Endothelial cell of umbilical vein (primary cell): ENCODE measurements around the gene DPH7. TPM values are rescaled to one million over a fixed set of nuclear protein-coding genes. Genes with fewer than 3 reads are reported as not detected.

Experiments used
- BruUV-seq: library from RNA; stranded (reverse); fragments of 400-500 nt; replicated peaks from 2 replicates; lab custom pipeline; 2021; lab: Mats Ljungman, UMichigan
- CTCF ChIA-PET: fragments of 300-600, 350-600 bp; sonication (Branson Sonifier 250); formaldehyde crosslinking; loops from one replicate; lab custom pipeline; 2021; ENCODE audit warnings: antibody characterized with exemption, inconsistent platforms; lab: Charles Lee
- POLR2A ChIA-PET: fragments of 300-600, 350-600 bp; sonication (Branson Sonifier 250); formaldehyde crosslinking; loops from one replicate; lab custom pipeline; 2021; ENCODE audit warnings: antibody characterized with exemption, inconsistent platforms; lab: Charles Lee
- DNase-seq: peaks from one replicate; pipeline ENCODE4 v3.0.0-alpha.2; 2011; ENCODE audit warnings: low read depth, low spot score
- FAIRE-seq: peaks from 2 replicates; lab custom pipeline; 2011; peaks lifted over from hg19 to GRCh38; lab: Jason Lieb, UNC
- H2AFZ ChIP-seq: 2 replicates; pipeline ENCODE4 v1.6.0; 2012; ENCODE audit warnings: low read depth, low read length, control low read depth, inconsistent platforms
- H3K27ac ChIP-seq: 2 replicates; pipeline ENCODE4 v1.5.1; 2011; ENCODE audit warnings: low read depth, mild to moderate bottlenecking, control low read depth, low read length, moderate library complexity; ENCODE audit not compliant: insufficient read depth
- H3K27me3 ChIP-seq, 2 experiments: 2 replicates each; pipeline versions ENCODE4 v1.6.0 to v1.6.1; 2011; ENCODE audit warnings: low read length in 2 of 2, mixed read lengths in 1 of 2; ENCODE audit not compliant: control insufficient read depth in 2 of 2, insufficient read depth in 2 of 2
- H3K36me3 ChIP-seq, 2 experiments: 2 replicates in 1 of 2; 3 replicates in 1 of 2; pipeline ENCODE4 v1.5.1; 2011; ENCODE audit warnings: low read length in 2 of 2, mild to moderate bottlenecking in 1 of 2, moderate library complexity in 1 of 2; ENCODE audit not compliant: control insufficient read depth in 2 of 2, insufficient read depth in 2 of 2; ENCODE audit errors: extremely low read depth in 1 of 2
- H3K4me1 ChIP-seq: 3 replicates; pipeline ENCODE4 v1.5.1; 2011; ENCODE audit warnings: mild to moderate bottlenecking, low read length; ENCODE audit not compliant: control insufficient read depth, insufficient read depth; ENCODE audit errors: extremely low read depth
- H3K4me2 ChIP-seq: 2 replicates; pipeline ENCODE4 v1.6.1; 2011; ENCODE audit warnings: low read length, control low read depth, mixed read lengths; ENCODE audit not compliant: insufficient read depth
- H3K4me3 ChIP-seq, 3 experiments: fragments of 200-600 bp in 1 of 3; sonication (generic), shearing (Covaris generic) in 1 of 3; replicated peaks in 1 of 3; 2 replicates each; pipeline ENCODE4 v1.5.1; 2011 to 2016; ENCODE audit warnings: control low read depth in 3 of 3, low read length in 3 of 3, mild to moderate bottlenecking in 2 of 3, inconsistent platforms in 1 of 3, low read depth in 1 of 3, moderate library complexity in 1 of 3; ENCODE audit not compliant: insufficient read depth in 1 of 3
- H3K79me2 ChIP-seq: 2 replicates; pipeline ENCODE4 v1.6.0; 2012; ENCODE audit warnings: low read length, inconsistent platforms; ENCODE audit not compliant: control insufficient read depth, insufficient read depth
- H3K9ac ChIP-seq: replicated peaks from 2 replicates; pipeline ENCODE3; 2011; ENCODE audit warnings: low read length, control low read depth; ENCODE audit not compliant: insufficient read depth; ENCODE audit errors: extremely low read depth
- H3K9me1 ChIP-seq: replicated peaks from 3 replicates; pipeline ENCODE4 v1.6.0; 2011; ENCODE audit warnings: mild to moderate bottlenecking, low read length; ENCODE audit not compliant: control insufficient read depth, insufficient read depth; ENCODE audit errors: extremely low read depth
- H3K9me3 ChIP-seq: replicated peaks from 2 replicates; pipeline ENCODE4 v1.5.1; 2012; ENCODE audit warnings: low read length, inconsistent platforms; ENCODE audit not compliant: control insufficient read depth, insufficient read depth
- H4K20me1 ChIP-seq: replicated peaks from 2 replicates; pipeline ENCODE3; 2011; ENCODE audit warnings: mild to moderate bottlenecking, low read length; ENCODE audit not compliant: control insufficient read depth, insufficient read depth; ENCODE audit errors: extremely low read depth
- JUN ChIP-seq: IDR thresholded peaks from 2 replicates; pipeline ENCODE4 v1.6.1; 2011; ENCODE audit warnings: borderline replicate concordance, low read depth; ENCODE audit not compliant: insufficient read length, insufficient read depth
- MYC ChIP-seq: IDR thresholded peaks from one replicate; pipeline ENCODE4 v1.6.1; 2011; ENCODE audit warnings: mild to moderate bottlenecking, low read depth, low read length
- POLR2AphosphoS5 ChIP-seq: IDR thresholded peaks from 2 replicates; pipeline ENCODE4 v1.6.1; 2012; ENCODE audit warnings: low read depth, mild to moderate bottlenecking, control low read depth, low read length, moderate library complexity; ENCODE audit not compliant: insufficient read depth
- dilution Hi-C: fragments of 300-500 bp; cut with MboI; formaldehyde crosslinking; loops from one replicate; pipeline ENCODE4 v1.15.0; 2019; ENCODE audit warnings: low sequenced_read_pairs; ENCODE audit not compliant: extremely low pct_ligation_motif_present
- intact Hi-C: fragments of 100-400 bp; cut with micrococcal nuclease; formaldehyde crosslinking; loops from one replicate; pipeline ENCODE4 v1.10.0; 2022
- polyA plus RNA-seq, 4 experiments: library from polyadenylated mRNA; depleted of rRNA in 3 of 4; stranded (reverse) in 3 of 4; unstranded in 1 of 4; fragments of >200 nt; gene quantifications; 2 replicates each; pipeline versions ENCODE4 v1.2.1 to v1.2.3, GENCODE V29; 2011 to 2012; ENCODE audit warnings: missing spikeins in 1 of 4
- total RNA-seq: library from RNA; stranded (reverse); gene quantifications from 2 replicates; pipeline ENCODE4 v1.2.3, GENCODE V29; 2021
- TF ChIP-seq, protein P1 (sequence below), 2 donors: IDR thresholded peaks; 1 replicate in 1 of 2; 2 replicates in 1 of 2; pipeline ENCODE4 v1.5.1; 2011; ENCODE audit warnings: low read length in 2 of 2, mild to moderate bottlenecking in 2 of 2, moderate library complexity in 2 of 2, control low read depth in 1 of 2, inconsistent platforms in 1 of 2, low read depth in 1 of 2; ENCODE audit not compliant: insufficient read depth in 1 of 2; ENCODE audit errors: extremely low read depth in 1 of 2
- TF ChIP-seq, protein P2 (sequence below): IDR thresholded peaks from 2 replicates; pipeline ENCODE4 v1.6.1; 2011; ENCODE audit not compliant: insufficient read depth, insufficient read length

Gene DPH7
- total and polyA plus RNA-seq, 2 donors (not counting 3 experiments of a cell fraction or from before 2014, with no cell fraction given) = 41.8 to 43.2 TPM

DNA sequence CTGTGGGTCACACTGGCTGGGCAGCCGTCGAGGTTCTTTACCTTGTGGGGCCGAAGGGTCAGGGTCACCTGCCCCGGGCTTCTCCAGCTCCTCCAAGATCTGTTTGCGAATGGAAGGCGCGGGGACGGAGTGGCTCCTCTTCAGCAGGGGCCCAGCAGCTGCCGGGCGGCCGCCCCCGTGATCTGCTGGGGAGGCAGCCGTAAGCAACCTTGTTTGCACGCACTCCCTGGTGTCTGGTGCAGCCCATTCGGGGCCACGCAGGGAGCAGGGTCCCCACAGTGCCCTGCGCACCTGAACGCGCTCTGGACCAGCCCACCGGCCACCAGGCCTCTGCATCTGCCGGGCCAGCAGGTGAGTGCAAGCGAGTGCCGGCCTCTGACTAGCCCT is 63.4 kb downstream of the DPH7 start:
- Histone ChIP-seq H3K27me3 (no peaks in the 10 kb centered on the region), H3K4me1 (no peaks in the 10 kb centered on the region), H3K27ac (no peak overlapping the region), H3K4me3 (no peak overlapping the region), H4K20me1 (no peaks in the 10 kb centered on the region), H3K36me3 (no peaks in the 10 kb centered on the region), H3K4me2 (no peak overlapping the region), H2AFZ (no peak overlapping the region), H3K9me3 (no peaks in the 10 kb centered on the region), H3K79me2 (no peaks in the 10 kb centered on the region), H3K9me1 (no peaks in the 10 kb centered on the region), H3K9ac (no peak overlapping the region)
- POLR2A ChIA-PET = no interaction called here
- BruUV-seq = no TSS peak
- dilution Hi-C loops = no loop called here
- CTCF ChIA-PET = no interaction called here
- TF ChIP-seq, protein P1, sequence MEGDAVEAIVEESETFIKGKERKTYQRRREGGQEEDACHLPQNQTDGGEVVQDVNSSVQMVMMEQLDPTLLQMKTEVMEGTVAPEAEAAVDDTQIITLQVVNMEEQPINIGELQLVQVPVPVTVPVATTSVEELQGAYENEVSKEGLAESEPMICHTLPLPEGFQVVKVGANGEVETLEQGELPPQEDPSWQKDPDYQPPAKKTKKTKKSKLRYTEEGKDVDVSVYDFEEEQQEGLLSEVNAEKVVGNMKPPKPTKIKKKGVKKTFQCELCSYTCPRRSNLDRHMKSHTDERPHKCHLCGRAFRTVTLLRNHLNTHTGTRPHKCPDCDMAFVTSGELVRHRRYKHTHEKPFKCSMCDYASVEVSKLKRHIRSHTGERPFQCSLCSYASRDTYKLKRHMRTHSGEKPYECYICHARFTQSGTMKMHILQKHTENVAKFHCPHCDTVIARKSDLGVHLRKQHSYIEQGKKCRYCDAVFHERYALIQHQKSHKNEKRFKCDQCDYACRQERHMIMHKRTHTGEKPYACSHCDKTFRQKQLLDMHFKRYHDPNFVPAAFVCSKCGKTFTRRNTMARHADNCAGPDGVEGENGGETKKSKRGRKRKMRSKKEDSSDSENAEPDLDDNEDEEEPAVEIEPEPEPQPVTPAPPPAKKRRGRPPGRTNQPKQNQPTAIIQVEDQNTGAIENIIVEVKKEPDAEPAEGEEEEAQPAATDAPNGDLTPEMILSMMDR (IDR thresholded peaks at IDR 0.05; ENCODE audit: extremely low read depth in 1 of 2, insufficient read depth in 1 of 2, low read depth in 1 of 2, low read length in 2 of 2) = no peak
- no peak for TF ChIP-seq JUN
- TF ChIP-seq, protein P2, sequence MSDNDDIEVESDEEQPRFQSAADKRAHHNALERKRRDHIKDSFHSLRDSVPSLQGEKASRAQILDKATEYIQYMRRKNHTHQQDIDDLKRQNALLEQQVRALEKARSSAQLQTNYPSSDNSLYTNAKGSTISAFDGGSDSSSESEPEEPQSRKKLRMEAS = no peak
- no peak for TF ChIP-seq POLR2AphosphoS5
- TF ChIP-seq MYC = no peak
- DNase-seq = no peak
- intact Hi-C loops = no loop called here
- no peak for FAIRE-seq
